ENCODE data around the gene NPC2.
"Not testable (repeated sequence)": the region's sequence is repeated elsewhere in the genome, so short reads cannot be mapped to it uniquely, and the experiment has no call there.

Gene NPC2

DNA sequence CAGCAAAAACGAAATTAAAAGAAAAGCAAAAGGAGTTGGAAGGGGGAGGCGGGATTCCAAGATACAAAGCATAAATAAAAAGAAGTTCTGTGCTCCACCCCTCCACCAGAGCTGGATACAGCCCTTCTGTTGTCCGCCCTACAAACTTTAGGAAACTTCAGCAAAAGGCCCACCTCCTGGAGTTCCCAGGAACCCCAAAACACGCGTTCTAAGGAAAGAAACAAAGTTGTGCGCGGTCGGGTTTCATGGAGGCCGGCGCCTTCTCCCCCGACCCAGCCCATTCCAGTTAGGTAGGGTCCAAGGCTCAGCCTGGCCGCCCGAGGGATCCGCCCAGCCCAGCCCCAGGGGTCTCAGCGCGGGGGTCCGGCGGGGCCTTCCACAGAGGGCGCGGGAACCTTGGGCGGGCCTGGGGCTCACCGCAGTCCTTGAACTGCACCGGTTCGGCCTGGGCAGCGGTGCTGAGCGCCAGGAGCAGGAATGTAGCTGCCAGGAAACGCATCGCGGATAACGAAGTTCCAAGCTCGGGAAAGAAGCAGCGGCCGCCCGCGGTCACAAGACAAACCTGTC, at the start of gene NPC2:
NPC2 (minus strand) TSS at position 530 of the 567 bp plus-strand sequence; CDS start at position 499, 31 bp downstream.
- no peak for DNase-seq

DNA sequence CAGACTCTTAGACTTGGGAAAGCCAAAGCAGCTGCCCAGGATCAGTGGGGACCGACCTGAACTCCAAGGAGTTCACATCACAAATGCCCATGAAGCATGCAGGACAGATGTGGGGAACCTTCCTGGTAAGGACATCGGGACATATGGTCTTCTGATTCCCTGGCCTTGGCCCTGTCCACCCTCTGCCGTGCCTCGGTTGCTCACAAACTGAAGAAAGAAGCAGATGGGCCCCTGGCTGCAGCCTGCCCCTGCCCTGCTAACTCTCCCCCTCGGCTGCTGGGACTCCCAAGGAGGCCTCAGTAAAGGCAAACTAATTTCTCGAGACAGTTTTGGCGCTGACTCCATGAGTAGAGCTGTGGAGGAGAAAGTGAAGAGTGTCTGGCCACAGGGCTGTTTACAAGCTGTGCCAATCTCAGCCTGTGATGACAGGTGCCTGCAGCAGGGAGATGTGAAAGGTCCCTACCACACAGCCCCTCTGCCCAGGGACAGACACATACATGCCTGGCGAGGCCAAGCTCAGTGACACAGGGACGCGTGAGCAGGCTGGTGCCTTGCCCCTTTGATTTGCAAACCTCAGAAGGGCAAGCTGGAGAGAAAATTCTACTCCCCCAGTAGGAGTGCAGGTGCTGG, 49.1 kb upstream of the NPC2 start:
- no peak for DNase-seq

DNA sequence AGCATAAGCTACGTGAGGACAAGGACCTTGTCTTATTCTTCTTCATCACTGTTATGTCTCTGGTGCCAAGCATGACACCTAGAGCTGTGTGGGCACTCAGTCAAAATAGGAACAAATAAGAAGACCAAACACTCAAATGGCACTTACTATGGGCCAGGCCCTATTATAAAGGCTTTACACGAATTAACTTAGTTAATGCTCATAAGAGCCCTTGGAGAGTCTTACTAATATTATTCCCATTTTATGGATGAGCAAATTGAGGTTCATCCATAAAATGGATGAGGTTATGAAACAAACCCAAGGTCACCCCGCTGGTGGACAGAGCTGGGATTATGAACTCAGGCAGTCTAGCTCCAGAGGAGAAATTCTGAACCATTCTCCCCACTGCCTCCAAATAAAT, 48.1 kb upstream of the NPC2 start:
- no peak for DNase-seq

DNA sequence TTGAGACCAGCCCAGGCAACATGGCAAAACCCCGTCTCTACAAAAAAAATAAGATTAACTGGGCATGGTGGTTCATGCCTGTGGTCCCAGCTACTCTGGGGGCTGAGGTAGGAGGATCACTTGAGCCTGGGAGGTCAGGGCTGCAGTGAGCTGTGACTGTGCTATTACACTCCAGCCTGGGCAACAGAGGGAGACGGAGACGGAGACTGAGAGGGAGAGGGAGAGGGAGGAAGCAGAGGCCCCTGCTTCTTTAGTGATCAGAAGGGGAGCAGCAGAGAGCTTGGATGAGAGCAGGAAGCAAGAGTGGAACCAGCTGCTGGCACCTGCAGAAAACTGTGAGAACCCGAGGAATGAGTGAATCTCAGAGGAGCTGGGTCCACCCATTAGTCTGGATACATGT, 46.4 kb upstream of the NPC2 start:
- DNase-seq, result no peak

DNA sequence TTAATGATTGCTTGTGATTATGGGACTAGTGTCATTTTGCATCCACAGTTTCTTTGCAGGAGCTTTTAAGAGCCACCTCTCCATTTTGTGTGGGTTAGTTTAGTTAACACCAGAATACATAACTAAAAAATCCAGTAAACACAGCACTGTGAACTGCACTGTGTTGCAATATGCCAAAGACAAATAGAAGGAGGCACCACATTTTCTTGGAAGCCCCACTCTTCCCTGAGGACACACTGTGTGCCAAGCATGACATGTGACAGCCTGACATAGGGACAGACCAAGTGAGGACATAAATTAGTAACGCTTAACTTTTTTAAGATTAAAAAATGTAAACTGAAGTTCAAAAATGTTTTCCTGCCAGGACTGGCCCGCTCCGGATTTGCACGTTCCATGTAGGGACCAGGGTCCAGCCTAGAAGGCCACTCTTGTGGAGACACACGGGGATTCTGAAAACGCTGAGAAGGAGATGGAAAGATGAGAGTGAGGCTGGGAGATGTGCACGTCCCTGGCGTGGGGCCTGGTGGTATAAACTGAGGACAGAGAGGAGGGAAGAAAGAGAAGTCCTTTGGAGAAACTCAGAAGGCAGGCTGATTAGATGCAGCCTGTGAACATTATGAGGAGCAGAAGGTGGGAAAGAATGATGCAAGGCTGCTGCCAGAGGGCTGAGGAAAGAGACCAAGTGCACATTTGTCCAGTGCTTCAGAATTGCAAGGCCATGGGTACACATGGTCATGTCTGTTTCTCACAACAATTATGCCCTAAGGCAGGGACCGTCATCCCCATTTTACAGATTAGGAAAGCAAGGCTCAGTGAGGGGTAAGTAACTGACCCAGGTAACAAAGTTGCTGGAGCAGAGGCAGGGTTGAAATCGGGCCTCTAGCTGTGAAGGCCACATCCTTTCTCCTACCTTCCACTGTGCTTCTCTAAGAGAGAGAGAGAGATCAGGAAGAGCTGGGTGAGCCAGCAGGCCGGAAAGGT, 45.6 kb upstream of the NPC2 start:
- DNase-seq, result no peak

DNA sequence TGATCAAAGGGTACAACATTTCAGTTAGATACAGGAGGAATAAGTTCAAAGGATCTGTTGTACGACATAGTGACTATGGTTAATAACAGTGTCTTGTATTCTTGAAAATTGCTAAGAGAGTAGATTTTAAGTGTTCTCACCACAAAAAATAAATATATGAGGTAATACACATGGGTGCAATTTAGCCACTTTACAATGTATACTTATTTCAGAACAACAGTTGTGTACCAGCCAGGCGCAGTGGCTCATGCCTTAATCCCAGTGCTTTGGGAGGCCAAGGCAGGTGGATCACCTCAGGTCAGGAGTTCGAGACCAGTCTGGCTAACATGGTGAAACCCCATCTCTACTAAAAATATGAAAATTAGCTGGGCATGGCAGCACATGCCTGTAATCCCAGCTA, 43.2 kb upstream of the NPC2 start:
- DNase-seq, result not testable (repeated sequence)

DNA sequence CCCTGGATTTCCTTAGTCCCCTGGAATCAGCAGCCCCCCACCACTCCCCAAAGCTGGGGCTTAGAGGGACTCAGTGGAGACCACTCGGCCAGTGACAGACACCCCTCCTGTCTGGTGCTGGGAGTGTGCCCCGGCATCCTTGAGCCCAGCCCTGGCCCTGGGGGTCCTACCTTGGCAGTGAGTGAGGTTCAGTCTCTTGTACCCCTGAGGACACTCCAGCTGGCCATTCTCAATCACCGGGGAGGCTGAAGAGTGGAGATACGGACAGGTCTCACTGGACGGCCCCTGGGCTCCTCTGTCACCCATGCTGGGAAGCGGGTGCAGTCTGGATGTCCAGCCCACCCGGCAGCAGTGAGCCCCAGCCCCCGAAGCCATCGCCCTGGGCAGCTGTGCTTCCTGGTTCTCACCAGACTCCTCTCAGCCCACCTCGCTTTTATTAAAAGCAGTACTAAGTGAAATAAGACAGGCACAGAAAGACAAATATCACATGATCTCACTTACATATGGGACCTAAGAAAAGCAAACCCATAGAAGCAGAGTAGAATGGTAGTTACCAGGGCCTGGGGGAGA, 42.7 kb upstream of the NPC2 start:
- DNase-seq, result no peak

DNA sequence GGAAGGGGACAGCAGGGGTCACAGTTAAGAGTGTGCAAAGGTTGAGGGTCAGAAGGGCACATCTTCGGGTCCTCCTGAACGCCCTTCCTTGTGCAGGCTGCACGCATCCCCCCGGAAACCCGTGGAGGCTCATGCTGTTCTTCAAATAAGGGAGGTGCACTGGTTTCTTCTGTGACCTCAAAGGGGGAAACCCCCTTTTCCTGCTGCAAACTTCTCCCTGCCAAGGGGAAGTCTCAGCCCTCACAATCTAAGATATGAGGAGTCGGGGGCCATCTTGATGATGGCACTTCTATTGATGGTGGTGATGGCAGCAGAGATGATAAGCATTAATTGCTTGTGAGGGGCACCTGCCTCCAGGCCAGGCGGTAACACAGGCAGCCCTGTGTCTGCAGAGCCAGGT, 40.5 kb upstream of the NPC2 start:
- no peak for DNase-seq

DNA sequence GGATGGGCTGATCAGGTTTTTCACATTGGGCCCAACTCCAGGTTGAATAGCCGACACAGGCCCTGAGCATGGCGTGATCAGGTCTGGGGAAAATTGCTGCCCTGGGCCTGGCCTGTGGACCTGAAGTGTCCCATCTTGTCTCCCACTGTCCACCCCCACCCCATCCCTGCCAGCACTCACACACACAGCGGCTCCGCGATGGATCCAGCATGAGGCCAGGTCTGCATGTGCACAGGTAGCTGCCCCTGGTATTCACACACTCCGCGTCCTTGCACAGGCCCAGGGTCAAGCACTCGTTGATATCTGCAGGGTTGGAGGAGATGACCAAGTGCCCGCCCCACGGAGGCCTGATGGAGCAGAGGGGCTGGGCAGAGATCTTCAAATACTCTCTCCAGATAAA, 39.1 kb upstream of the NPC2 start:
- no peak for DNase-seq

DNA sequence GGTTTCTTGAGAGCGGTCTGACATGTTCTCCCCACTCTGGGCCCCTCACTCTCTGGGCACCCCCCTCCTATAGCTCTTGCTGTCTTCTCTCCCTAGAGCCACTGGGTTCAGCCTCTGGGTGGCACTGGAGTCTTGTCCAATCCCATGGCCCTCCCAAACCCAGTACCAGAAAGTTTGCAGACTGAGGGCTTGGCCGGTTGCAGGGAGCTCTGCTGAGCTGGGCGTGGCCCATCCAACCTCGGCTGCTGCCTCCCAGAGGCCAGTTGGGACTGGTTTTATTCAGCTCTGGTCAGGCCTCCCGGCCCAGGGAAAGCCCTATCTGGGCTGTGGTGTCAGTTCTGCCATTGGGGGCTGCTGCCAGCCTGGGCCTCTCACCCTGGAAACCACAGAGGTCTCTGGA, 38.4 kb upstream of the NPC2 start:
- DNase-seq, result no peak

DNA sequence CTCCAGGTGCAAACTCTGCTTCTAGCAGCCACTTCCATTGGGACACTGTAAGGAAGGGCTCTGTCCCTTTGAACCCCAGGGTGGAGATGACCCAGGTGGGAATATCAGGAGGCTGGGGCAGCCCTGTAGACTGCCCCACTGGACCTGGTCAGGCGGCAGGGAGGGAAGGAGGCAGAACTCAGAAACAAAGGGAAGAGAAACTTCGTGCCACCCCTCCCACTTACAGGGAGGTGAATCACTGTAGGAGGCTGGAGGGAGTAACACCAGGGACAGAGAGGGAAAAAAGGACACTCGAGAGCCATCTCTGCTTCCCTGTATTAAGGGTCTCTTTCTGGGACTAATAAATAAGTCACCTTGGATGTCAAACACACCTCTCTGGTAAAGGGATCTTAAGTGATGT, 37.9 kb upstream of the NPC2 start:
- no peak for DNase-seq

DNA sequence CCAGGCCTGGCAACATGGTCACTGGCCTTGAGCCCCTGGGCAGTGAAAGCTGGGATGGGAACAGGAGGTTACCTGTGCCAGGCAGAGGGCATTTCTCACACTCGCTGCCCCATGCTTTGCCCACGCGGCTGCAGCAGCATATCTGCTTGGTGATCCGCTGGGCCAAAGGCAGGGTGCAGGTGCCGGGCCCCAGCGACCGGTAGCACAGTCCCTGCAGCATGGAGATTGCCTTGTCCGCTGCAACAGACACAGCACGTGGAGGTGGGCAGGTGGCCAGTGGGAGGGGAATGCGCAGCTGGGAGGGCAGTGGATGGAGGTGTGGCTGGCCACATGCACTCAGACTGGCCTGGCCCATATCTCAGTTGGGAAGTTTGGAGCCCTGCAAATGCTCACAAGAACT, 35.8 kb upstream of the NPC2 start:
- DNase-seq, result no peak

DNA sequence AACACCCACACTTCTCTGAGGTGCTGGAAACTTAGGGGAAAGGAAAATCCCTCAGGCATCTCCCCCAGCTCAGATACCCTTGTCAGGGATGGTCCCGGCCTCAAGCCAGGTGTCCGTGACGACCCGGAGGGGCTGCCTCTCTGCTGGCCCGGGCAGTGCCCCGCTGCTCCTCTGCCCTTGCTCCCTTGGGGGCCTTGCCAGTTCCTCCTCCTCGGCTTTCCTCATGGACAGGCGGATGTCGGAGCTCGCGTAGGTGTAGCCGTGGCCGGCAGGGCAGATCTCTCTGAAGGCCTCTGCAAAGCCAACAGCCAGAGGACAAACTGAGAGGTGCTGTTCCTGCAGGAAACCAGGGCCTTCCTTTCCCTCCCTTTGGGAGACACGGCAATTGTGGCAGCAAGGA, 35.3 kb upstream of the NPC2 start:
- no peak for DNase-seq

DNA sequence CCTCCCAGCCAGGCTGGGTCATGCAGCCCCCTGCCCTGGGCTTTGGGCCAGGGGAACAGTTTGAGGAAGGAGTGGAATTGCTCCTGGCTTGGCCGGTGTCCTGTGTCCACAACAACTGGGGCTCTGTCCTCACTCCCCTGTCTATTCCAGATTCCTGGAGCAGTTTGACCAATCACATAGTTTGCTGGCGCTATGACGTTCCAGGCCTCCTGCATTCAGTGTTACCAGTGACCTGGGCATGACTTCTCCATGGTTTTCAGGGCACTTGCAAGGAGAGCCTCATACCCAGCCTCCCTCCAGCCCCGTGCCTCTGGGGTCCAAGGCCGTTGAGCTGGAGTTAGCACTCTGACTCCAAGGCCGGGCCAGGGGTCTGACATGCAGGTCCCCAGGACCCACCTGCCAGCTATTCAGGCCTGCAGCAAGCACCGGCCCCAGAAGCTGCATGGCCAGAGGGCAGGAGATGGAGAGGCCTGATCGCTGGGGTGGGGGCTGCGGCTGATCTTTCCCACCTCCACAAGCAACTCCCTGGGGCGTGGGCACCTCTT, 34.7 kb upstream of the NPC2 start:
- no peak for DNase-seq

DNA sequence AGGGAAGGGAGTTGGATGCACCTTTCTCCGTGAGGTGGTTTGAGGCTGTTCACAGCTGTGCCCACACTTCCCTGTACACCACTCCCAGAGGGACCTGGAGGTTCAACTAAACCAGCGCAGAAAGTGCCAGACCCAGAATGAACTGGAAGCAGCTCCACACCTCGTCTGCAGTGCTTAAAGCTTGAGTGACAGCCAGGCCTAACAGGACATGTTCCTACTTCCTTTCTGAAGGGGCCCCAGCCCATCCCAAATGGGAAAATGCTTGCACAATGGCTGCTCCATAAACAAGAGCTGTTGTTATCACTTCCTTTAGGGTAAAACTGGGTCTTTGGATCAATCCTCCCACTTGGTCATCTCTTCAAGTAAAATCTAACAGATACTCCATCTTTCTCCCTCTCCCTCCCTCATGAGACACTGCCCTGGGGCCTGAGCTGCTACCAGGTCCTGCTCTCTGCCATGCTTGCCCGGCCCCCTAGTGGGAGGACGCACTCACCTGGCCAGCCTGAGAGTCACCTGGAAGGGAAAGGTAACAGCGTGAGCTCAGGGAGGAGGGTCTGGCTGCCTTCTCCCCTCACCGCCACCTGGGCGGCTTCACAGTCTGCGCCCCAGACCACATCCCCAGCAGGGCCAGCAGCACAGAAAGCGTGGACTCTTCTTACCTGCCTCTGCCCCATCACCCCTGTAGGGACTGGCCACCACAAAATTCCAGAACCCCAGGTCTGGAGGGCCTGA, 33.9 kb upstream of the NPC2 start:
- DNase-seq, result no peak

DNA sequence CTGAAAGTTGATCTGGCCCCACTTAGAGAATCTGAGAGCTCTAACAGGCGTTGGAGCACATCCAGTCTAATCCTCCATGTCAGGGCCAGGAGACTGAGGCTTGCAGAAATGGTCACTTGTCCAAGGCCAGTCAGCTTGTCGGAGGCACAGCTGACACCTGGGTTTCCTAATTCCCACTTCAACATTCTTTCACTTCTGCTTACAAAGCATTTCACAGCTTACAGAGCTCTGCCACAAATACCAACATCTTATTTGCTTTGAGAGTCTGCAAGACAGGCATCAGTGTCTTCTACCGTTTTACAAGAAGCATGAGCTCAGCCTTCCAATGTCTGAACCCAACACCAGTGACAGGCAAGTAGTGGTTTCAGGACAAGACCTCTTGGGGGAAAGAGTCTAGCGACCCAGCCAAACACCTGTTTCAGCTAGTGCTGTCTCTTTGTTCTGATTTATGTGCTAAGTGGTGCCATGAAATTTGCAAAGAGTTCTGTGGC, 32.3 kb upstream of the NPC2 start:
- no peak for DNase-seq

DNA sequence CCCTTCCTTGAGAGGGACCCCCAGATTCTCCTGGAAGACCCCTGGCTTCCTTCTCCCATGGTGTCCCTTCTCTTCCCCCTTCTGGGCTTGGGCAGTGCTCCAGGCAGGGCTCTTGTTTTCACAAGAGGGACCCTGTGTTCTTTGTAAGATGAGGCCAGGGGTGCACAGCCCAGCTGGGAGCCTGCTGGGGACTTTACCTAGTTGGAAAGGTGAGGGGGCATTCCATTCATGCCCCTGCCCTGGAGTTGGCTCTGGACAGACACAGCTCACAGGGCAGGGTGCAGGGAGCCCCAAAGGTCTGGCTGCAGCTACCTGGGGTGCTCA, 31.7 kb upstream of the NPC2 start:
- DNase-seq, result no peak

DNA sequence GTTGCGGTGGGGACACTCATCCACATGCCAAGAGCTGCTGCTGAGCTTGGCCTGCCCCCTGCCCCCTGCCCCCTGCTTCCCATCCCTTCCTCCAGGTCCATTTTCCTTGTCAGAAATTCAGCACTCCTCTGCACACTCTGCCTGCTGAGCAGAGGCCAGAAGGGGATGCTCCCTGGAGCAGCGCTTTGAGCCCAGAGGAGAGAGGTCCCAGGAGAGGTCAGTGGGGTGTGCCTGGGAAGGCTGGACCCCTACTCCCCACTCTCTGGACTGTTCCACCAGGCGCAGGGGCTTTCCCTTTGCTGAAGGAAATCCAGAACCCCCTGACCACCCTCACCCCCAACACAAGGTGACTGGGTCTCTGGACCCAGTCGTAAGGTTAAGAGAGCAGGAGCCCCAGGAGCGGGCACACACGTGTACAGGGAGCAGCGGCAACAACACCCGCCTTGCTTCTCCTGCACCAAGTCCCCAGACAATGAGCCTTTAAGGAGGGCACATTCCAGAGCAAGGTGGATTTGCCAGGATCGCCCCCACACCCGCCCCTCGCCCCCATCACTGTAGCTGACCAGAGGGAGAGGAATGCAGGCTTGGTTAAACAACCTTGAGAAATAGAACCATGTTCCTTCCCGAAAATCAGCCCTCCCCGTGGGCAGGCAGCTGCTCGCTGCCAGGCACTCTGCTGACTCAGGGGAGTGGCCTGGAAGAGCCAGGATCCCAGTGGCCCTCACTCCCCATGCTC, 31.1 kb upstream of the NPC2 start:
- DNase-seq, result no peak

DNA sequence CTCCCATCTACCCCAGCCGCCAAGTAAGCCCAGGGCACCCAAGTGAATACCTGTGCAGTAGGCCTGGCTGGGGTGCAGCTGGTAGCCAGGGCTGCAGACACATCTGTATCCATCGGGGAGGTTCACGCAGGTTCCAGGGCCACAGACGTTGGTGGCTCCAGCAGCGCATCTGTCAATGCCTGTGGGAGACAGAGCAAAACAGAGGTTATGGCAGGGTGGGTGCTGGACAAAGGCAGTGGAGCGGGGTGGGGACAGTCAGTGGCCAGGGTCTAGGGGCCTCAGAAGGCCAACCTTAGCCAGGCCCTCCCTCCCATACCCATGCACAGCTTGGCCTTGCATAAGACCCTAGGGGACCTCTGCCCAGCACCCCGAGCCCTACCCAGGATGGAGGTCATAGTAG, 29.6 kb upstream of the NPC2 start:
- DNase-seq, result no peak

DNA sequence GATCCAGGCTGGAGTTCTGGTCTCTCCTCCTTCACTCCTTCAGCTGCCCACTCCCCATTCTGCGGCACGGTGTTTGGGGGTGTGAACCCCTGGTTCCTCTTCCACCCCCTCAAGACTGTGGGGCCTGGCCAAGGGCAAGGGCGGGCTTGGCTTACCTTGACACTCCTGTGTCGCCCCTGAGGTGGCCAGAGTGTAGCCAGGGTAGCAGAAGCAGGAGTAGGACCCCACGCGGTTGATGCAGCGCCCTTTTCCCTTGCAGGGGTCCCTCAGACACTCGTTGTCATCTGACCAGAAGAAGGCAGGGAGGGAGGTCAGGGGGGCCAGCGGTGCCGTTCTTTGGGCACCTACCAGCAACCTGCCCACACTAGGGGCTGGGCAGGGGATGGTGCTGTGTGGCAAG, 28.7 kb upstream of the NPC2 start:
- DNase-seq, result no peak

DNA sequence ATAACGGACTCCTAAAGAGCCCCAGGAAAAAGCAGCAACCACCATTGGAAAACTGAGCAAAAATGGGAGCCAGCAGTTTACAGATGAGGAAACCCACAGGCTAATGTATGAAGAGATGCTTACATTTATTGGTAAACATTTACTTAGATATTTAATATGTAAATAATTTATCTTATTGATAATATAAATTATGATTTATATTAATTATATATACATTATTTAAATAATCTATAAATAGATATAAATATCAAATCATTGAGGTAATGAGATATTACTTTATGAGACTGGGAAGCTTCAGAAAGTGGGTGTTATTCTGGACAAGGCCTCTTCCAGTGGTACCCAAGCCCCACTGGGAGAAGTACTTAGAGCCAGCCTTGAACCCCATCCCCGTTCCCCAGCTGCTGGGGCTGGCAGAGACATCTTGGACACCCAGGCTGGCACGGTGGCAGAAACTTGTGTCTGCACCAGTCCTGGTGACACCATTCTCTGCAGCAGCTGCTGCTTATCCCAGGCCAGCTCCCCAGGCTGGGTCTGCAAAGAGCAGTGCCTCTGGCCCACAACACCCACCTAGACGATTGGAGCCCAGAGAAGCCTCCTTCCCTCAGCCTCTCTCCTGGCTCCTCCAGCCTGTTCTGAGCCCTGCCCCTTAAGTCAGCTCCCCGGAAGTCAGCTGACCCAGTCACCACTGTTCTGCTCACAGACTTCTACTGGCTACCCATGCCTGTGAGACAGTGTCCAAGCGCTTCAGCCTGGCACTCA, 26.4 kb upstream of the NPC2 start:
- no peak for DNase-seq

Data from amniotic stem cell (primary cell).